HFFc6 (cell line): ENCODE data around the gene SDK2. TPM values are rescaled to one million over a fixed set of nuclear protein-coding genes. Genes with fewer than 3 reads are reported as not detected.
A peak's percentile ranks its signal among the peaks of the same experiment; 100 is the strongest.

ENCODE experiments used
- DNase-seq: peaks from one replicate; pipeline ENCODE4 v3.0.0-alpha.2; 2018
- H3K27ac Mint-ChIP-seq: 2 replicates; pipeline ENCODE4 v1.8.0; 2020; ENCODE audit warnings: mild to moderate bottlenecking, mixed read lengths
- H3K27me3 Mint-ChIP-seq: 2 replicates; pipeline ENCODE4 v1.8.0; 2021; ENCODE audit warnings: mild to moderate bottlenecking, moderate library complexity, mixed read lengths; ENCODE audit not compliant: insufficient read depth
- H3K36me3 Mint-ChIP-seq: 2 replicates; pipeline ENCODE4 v1.8.0; 2021; ENCODE audit warnings: low read depth, mixed read lengths
- H3K4me1 Mint-ChIP-seq: 2 replicates; pipeline ENCODE4 v1.8.0; 2020; ENCODE audit warnings: low read depth, mixed read lengths
- H3K4me3 Mint-ChIP-seq: 2 replicates; pipeline ENCODE4 v1.8.0; 2020; ENCODE audit warnings: mild to moderate bottlenecking, moderate library complexity, mixed read lengths
- H3K9me3 Mint-ChIP-seq: 2 replicates; pipeline ENCODE4 v1.8.0; 2020; ENCODE audit warnings: mild to moderate bottlenecking, mixed read lengths
- CTCF ChIP-seq: fragments of 200-600 bp; sonication (generic); IDR thresholded peaks from 2 replicates; pipeline ENCODE4 v1.5.0; 2021; ENCODE audit warnings: antibody characterized with exemption, mild to moderate bottlenecking
- total RNA-seq, 6 experiments: library from RNA; stranded (reverse); fragmentation: NEBNext Ultra II Directional; extraction: Animal tissue kit (Norgen Biotek cat#: 25700); gene quantifications; 2 replicates in 1 of 6; 3 replicates in 5 of 6; pipeline ENCODE4 v1.2.3, GENCODE V29; 2021

SDK2 gene
- total RNA-seq, 6 experiments from 2014 or later, result 0.03 TPM; not detected in 4

GRCh38 chr17:73307130-73307529 lies 337.1 kb downstream of the SDK2 start:
- H3K4me1 Mint-ChIP-seq, result peaks cover 70% of the 10 kb centered on the region
- TF ChIP-seq CTCF, result no peak
- no peaks in the 10 kb centered on the region for H3K9me3 Mint-ChIP-seq
- peak overlapping the region; percentile 95; the same call in 1 of the 2 replicates for H3K27ac Mint-ChIP-seq
- peaks cover 4% of the 10 kb centered on the region for H3K27me3 Mint-ChIP-seq
- H3K4me3 Mint-ChIP-seq, result no peak overlapping the region; the same call in 1 of the 2 replicates
- DNase-seq, result no peak
- no peaks in the 10 kb centered on the region for H3K36me3 Mint-ChIP-seq

- Mint-ChIP-seq H3K27ac (peak overlapping the region; percentile 95), H3K27me3 (peaks cover 4% of the 10 kb centered on the region), H3K36me3 (no peaks in the 10 kb centered on the region), H3K9me3 (no peaks in the 10 kb centered on the region), H3K4me1 (peaks cover 80% of the 10 kb centered on the region), H3K4me3 (peak overlapping the region; percentile 82)
- no peak for TF ChIP-seq CTCF
- DNase-seq, result no peak
Measured at GRCh38 chr17:73305845-73306836, 338.1 kb downstream of the SDK2 start.

GRCh38 chr17:73304971-73305812 lies 339.1 kb downstream of the SDK2 start:
- peak; percentile 89 for DNase-seq
- Mint-ChIP-seq H3K4me1 (peaks cover 84% of the 10 kb centered on the region), H3K27me3 (peaks cover under 1% of the 10 kb centered on the region), H3K27ac (peak overlapping the region; percentile 95), H3K9me3 (no peaks in the 10 kb centered on the region), H3K4me3 (peak overlapping the region; percentile 82), H3K36me3 (no peaks in the 10 kb centered on the region)
- TF ChIP-seq CTCF, result peak; percentile 74

- Mint-ChIP-seq H3K36me3 (no peaks in the 10 kb centered on the region), H3K27me3 (peaks cover under 1% of the 10 kb centered on the region; the same call in 1 of the 2 replicates), H3K4me3 (peak overlapping the region; percentile 82), H3K9me3 (no peaks in the 10 kb centered on the region), H3K27ac (peak overlapping the region; percentile 95), H3K4me1 (peaks cover 84% of the 10 kb centered on the region)
- no peak for DNase-seq
- TF ChIP-seq CTCF, result no peak
Measured at GRCh38 chr17:73304438-73304837, 339.8 kb downstream of the SDK2 start.

- peaks cover 2% of the 10 kb centered on the region; the same call in 1 of the 2 replicates for H3K27me3 Mint-ChIP-seq
- H3K9me3 Mint-ChIP-seq, result no peaks in the 10 kb centered on the region
- peaks cover 78% of the 10 kb centered on the region for H3K4me1 Mint-ChIP-seq
- no peak for DNase-seq
- TF ChIP-seq CTCF, result no peak
- H3K36me3 Mint-ChIP-seq, result no peaks in the 10 kb centered on the region
- H3K27ac Mint-ChIP-seq, result peak overlapping the region; percentile 67
- H3K4me3 Mint-ChIP-seq, result no peak overlapping the region
Measured at GRCh38 chr17:73302189-73302588, 342.1 kb downstream of the SDK2 start.
